ENCODE measurements around the gene CHRDL2. TPM values are rescaled to one million over a fixed set of nuclear protein-coding genes. Genes with fewer than 3 reads are reported as not detected.

CHRDL2 gene
- total and polyA plus RNA-seq, 7 donors: 6.1 to 45.1 (median 14.6) TPM; not detected in 1

DNA sequence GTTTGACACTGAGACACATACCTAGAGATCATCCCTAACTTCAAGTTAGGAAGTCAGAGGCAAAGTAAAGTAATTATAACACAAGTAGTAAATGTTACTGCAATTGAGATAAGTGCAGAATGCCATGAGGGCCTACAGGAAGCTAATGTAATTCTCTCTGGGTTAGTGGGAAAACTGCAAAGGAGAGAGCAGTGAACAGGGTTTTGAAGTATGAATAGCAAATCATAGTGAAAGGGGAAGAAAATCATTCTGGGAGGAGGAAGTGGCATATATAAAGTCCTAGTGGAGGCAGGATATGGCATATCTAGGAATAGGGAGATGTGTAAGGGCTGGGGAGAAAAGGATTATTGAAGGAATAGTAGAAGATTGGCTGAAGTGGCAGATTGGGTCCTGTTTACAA, 45.3 kb upstream of the CHRDL2 start:
- Histone ChIP-seq H3K36me3 (no peaks in the 10 kb centered on the region), H3K4me1 (peaks cover 0 to 94% (median 57%) of the 10 kb centered on the region in 4 donors), H3K27ac (peak overlapping the region in 1 of 4 donors; percentile 23), H3K27me3 (no peaks in the 10 kb centered on the region), H3K9me3 (no peaks in the 10 kb centered on the region), H3K4me3 (no peak overlapping the region)
- DNase-seq: no peak
- TF ChIP-seq EP300 (IDR thresholded peaks at IDR 0.05) (no peak), POLR2A (IDR thresholded peaks at IDR 0.05) (no peak), POLR2AphosphoS5 (IDR thresholded peaks at IDR 0.05) (no peak)
- TF ChIP-seq, protein P1, sequence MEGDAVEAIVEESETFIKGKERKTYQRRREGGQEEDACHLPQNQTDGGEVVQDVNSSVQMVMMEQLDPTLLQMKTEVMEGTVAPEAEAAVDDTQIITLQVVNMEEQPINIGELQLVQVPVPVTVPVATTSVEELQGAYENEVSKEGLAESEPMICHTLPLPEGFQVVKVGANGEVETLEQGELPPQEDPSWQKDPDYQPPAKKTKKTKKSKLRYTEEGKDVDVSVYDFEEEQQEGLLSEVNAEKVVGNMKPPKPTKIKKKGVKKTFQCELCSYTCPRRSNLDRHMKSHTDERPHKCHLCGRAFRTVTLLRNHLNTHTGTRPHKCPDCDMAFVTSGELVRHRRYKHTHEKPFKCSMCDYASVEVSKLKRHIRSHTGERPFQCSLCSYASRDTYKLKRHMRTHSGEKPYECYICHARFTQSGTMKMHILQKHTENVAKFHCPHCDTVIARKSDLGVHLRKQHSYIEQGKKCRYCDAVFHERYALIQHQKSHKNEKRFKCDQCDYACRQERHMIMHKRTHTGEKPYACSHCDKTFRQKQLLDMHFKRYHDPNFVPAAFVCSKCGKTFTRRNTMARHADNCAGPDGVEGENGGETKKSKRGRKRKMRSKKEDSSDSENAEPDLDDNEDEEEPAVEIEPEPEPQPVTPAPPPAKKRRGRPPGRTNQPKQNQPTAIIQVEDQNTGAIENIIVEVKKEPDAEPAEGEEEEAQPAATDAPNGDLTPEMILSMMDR (IDR thresholded peaks at IDR 0.05): no peak
- intact Hi-C loops (cut with DNase I): no loop called here

DNA sequence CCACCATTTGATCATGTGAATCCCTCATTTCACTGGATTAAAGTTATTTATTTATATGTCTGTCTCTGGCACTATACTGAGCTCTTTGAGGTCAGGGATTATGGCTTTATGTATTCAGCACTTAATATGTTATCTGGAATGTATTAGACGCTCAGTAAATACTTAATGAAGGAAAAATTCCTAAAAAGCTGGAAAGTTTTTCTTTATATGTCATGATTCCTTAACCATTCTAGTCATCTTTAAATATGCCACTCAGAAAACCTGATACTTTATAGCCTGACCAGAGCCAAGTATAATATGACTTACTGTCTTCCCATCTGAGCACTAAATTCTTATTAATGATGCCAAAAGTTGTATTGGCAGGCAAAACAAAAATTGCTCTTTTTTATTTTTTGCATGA, 44.5 kb upstream of the CHRDL2 start:
- H3K4me1 ChIP-seq: peaks cover 0 to 86% (median 50%) of the 10 kb centered on the region in 4 donors
- H3K27ac ChIP-seq: no peak overlapping the region
- WGBS, 2 donors: 87 to 94% methylated on average over 1 of the region's 1 CpG
- no peak for TF ChIP-seq POLR2A (IDR thresholded peaks at IDR 0.05)
- TF ChIP-seq EP300 (IDR thresholded peaks at IDR 0.05): no peak
- TF ChIP-seq, protein P1 (IDR thresholded peaks at IDR 0.05): no peak
- TF ChIP-seq POLR2AphosphoS5 (IDR thresholded peaks at IDR 0.05): no peak
- DNase-seq: no peak
- no peak overlapping the region for H3K4me3 ChIP-seq
- no peaks in the 10 kb centered on the region for H3K36me3 ChIP-seq
- H3K27me3 ChIP-seq: no peaks in the 10 kb centered on the region
- intact Hi-C loops (cut with DNase I): no loop called here
- H3K9me3 ChIP-seq: no peaks in the 10 kb centered on the region

DNA sequence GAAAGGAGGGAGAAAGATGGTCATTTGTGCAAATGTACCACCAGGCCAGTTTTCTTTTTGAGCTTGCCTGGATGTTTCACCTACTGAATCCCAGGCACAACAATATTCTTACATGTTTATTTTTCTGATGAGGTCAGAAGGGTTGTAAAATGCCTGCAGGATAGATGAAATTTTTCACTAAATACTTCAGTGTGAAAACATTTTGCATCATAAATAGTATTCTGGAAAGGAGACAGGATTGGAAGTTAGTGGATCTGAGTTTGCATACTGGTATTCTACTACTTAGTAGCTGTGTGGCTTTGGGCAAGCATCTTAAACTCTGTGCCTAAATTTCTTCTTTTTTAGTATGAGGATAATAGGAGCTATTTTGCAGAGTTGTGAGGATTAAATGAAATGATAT, 42.2 kb upstream of the CHRDL2 start:
- no peak for DNase-seq
- Histone ChIP-seq H3K4me3 (no peak overlapping the region), H3K27ac (no peak overlapping the region), H3K27me3 (no peaks in the 10 kb centered on the region), H3K4me1 (peaks cover 0 to 77% (median 42%) of the 10 kb centered on the region in 4 donors), H3K9me3 (no peaks in the 10 kb centered on the region), H3K36me3 (no peaks in the 10 kb centered on the region)
- TF ChIP-seq POLR2AphosphoS5 (IDR thresholded peaks at IDR 0.05) (no peak), EP300 (IDR thresholded peaks at IDR 0.05) (no peak), POLR2A (IDR thresholded peaks at IDR 0.05) (no peak)
- TF ChIP-seq, protein P1 (IDR thresholded peaks at IDR 0.05): no peak
- intact Hi-C loops (cut with DNase I): no loop called here

DNA sequence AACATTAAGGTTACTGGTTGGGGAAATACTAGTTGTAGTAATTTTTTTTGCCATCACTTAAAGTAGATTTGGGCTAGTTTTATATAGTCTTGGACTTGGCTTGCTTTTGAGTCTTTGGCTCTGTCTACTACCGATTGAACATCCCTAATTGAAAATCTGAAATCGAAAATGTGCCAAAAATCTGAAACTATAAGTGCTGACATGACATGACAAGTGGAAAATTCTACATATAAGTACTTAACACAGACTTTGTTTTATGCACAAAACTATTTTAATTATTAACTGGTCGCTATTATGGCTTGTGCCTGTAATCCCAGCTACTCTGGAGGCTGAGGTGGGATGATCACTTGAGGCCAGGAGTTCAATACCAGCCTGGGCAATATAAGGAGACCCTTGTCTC, 39.9 kb upstream of the CHRDL2 start:
- intact Hi-C loops (cut with DNase I): no loop called here
- WGBS, 2 donors: 94 to 97% methylated on average over 3 of the region's 3 CpGs
- H3K27ac ChIP-seq: no peak overlapping the region
- H3K9me3 ChIP-seq: no peaks in the 10 kb centered on the region
- H3K27me3 ChIP-seq: no peaks in the 10 kb centered on the region
- H3K4me1 ChIP-seq: peaks cover 0 to 54% (median 20%) of the 10 kb centered on the region in 4 donors
- TF ChIP-seq EP300 (IDR thresholded peaks at IDR 0.05) (no peak), POLR2AphosphoS5 (IDR thresholded peaks at IDR 0.05) (no peak), POLR2A (IDR thresholded peaks at IDR 0.05) (no peak)
- TF ChIP-seq, protein P1 (IDR thresholded peaks at IDR 0.05): no peak
- no peak for DNase-seq
- H3K4me3 ChIP-seq: no peak overlapping the region
- H3K36me3 ChIP-seq: no peaks in the 10 kb centered on the region

DNA sequence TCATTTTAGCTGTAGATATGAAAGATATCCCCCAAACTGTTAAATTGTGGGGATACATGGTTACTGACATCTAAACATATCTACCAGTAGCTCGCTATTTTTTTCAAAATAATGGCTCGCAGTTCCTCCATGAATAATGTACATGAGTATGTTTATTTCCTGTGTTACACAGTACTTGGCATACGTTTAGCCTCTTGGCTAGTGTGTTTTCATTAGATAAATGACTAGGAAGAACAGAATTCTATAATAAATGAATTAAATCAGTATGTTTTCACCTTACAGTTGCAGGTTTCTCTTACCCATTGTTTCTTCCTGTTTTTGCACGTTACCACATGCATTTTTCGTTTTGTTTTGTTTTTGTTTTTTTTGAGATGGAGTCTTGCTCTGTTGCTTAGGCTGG, 39.2 kb upstream of the CHRDL2 start:
- 61 to 72% methylated on average over 5 of the region's 5 CpGs for WGBS, 2 donors

More for the DNA sequence above, 39.2 kb upstream of the CHRDL2 start:
- Histone ChIP-seq H3K27ac (no peak overlapping the region), H3K9me3 (no peaks in the 10 kb centered on the region), H3K36me3 (no peaks in the 10 kb centered on the region), H3K4me3 (no peak overlapping the region), H3K27me3 (no peaks in the 10 kb centered on the region), H3K4me1 (peaks cover 0 to 47% (median 19%) of the 10 kb centered on the region in 4 donors)
- no peak for DNase-seq
- TF ChIP-seq POLR2AphosphoS5 (IDR thresholded peaks at IDR 0.05): no peak
- no peak for TF ChIP-seq POLR2A (IDR thresholded peaks at IDR 0.05)
- TF ChIP-seq, protein P1 (IDR thresholded peaks at IDR 0.05): no peak
- TF ChIP-seq EP300 (IDR thresholded peaks at IDR 0.05): no peak
- intact Hi-C loops (cut with DNase I): no loop called here
